Epithelial cell of esophagus (primary cell): ENCODE data around the gene CFAP20.
"Not testable (repeated sequence)": the region's sequence is repeated elsewhere in the genome, so short reads cannot be mapped to it uniquely, and the experiment has no call there.

Source experiments
- DNase-seq: peaks from one replicate; pipeline ENCODE4 v3.0.0; 2010; ENCODE audit warnings: low read depth
- H3K4me3 ChIP-seq: 2 replicates; pipeline ENCODE4 v1.5.1; 2011; ENCODE audit warnings: mild to moderate bottlenecking, low read length, control low read depth
- TF ChIP-seq, protein P1 (sequence below): IDR thresholded peaks from 2 replicates; pipeline ENCODE4 v1.5.1; 2011; ENCODE audit warnings: low read depth, mild to moderate bottlenecking, low read length, control low read depth, inconsistent platforms; ENCODE audit not compliant: insufficient read depth; ENCODE audit errors: missing control alignments

The CFAP20 gene

DNA sequence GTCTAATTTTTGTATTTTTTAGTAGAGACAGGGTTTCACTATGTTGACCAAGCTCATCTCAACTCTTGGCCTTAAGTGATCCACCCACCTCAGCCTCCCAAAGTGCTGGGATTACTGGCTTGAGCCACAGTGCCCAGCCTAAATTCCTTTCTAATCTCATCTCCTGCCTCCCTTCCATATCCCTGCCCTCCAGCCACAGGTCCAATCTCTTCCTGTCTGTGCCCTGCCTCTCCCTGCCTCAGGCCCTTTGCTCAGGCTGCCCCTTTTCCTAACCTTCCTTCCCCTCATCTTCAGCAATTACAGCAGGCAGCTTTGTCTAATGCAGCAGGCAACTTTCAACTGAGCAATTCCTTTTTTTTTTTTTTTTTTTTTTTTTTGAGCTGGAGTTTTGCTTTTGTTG lies 46.8 kb downstream of the CFAP20 start:
- H3K4me3 ChIP-seq = no peak overlapping the region
- TF ChIP-seq, protein P1, sequence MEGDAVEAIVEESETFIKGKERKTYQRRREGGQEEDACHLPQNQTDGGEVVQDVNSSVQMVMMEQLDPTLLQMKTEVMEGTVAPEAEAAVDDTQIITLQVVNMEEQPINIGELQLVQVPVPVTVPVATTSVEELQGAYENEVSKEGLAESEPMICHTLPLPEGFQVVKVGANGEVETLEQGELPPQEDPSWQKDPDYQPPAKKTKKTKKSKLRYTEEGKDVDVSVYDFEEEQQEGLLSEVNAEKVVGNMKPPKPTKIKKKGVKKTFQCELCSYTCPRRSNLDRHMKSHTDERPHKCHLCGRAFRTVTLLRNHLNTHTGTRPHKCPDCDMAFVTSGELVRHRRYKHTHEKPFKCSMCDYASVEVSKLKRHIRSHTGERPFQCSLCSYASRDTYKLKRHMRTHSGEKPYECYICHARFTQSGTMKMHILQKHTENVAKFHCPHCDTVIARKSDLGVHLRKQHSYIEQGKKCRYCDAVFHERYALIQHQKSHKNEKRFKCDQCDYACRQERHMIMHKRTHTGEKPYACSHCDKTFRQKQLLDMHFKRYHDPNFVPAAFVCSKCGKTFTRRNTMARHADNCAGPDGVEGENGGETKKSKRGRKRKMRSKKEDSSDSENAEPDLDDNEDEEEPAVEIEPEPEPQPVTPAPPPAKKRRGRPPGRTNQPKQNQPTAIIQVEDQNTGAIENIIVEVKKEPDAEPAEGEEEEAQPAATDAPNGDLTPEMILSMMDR = no peak
- no peak for DNase-seq

DNA sequence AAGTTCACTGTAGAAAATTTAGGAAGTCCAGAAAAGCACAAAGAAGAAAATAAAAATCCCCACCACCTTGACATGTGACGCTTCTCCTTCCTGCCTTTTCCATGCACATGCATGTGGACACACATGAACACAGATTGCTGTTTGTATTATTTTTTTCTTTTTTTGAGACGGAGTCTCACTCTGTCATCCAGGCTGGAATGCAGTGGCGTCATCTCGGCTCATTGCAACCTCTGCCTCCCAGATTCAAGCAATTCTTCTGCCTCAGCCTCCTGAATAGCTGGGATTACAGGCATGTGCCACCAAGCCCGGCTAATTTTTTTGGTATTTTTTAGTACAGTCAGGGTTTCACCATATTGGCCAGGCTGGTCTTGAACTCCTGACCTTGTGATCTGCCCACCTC lies 48.5 kb downstream of the CFAP20 start:
- DNase-seq, H3K4me3 ChIP-seq: not testable (repeated sequence)

DNA sequence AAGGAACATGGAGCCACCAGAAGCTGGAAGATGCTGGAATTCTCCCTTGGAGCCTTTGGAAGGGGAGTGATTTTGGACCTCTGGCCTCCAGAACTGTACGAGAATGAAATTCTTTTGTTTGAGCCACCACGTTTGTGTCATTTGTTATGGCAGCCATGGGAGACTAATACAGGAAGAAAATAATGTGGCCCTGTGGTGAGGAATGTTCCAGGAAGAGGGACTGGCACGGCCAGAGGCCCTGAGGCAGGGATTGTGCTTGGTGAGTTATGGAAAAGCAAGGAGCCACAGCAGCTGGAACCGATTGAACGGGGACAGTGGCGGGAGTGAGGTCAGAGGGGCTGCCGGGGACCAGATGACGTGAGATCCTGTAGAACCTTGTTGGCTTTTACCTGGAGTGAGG lies 51.4 kb downstream of the CFAP20 start:
- no peak for DNase-seq
- TF ChIP-seq, protein P1 = no peak
- H3K4me3 ChIP-seq = no peak overlapping the region

DNA sequence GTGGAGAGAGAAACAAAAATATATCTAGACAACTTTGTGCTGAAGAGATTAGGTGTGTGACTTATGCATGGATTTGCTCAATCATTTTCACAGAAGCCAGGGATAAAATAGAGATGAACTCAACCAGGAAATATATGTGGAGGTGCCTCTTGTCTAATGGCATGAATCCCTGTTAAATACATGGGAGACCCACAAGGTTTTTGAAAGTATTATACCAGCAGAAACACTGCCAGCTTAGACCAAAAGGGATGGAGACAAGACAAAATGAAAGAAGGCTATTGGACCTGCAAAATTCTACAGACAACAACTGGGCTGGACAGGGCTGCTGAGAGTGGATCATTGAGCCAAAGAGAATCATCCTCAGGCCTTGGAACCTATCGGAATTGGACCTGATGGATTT lies 52.7 kb downstream of the CFAP20 start:
- TF ChIP-seq, protein P1 = no peak
- H3K4me3 ChIP-seq = no peak overlapping the region
- DNase-seq = no peak

DNA sequence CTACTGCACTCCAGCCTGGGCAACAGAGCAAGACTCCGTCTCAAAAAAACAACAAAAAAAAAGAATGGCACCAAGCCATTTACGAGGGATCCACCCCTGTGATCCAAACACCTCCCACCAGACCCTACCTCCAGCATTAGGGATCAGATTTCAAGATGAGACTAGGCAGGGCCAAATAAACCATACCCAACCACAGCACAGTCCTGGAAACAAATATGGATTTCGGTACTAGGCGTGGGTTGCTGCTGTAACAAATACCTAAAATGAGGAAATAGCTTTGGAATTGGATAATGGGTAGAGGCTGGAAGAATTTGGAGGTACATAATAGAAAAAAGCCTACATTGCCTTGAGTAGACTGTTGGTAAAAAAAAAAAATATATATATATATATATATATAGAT lies 54.5 kb downstream of the CFAP20 start:
- TF ChIP-seq, protein P1 = no peak
- H3K4me3 ChIP-seq = no peak overlapping the region
- no peak for DNase-seq

DNA sequence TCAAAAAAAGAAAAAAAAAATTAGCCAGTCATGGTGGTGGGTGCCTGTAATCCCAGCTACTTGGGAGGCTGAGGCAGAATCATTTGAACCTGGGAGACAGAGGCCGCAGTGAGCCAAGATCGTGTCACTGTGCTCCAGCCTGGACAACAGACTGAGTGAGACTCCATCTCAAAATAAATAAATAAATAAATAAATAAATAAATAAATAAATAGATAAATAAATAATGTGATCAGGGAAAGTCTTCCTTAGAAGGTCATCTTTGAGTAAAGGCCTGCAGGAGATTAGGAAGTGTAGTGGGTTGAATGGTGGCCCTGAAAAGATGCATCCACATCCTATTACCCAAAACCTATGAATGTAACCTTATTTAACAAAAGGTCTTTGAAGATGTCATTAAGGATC lies 56.1 kb downstream of the CFAP20 start:
- DNase-seq, H3K4me3 ChIP-seq: not testable (repeated sequence)

DNA sequence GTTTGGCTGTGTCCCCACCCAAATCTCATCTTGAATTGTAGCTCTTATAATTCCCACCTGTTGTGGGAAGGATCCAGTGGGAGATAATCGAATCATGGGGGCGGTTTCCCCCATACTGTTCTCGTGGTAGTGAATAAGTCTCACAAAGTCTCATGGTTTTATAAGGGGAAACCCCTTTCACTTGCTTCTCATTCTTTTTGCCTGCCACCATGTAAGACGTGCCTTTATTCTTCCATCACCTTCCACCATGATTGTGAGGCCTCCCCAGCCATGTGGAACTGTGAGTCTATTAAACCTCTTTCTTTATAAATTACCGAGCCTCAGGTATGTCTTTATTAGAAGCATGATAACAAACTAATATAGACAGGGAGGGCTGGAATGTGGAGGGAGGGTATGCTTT lies 57.0 kb downstream of the CFAP20 start:
- H3K4me3 ChIP-seq, DNase-seq: not testable (repeated sequence)

DNA sequence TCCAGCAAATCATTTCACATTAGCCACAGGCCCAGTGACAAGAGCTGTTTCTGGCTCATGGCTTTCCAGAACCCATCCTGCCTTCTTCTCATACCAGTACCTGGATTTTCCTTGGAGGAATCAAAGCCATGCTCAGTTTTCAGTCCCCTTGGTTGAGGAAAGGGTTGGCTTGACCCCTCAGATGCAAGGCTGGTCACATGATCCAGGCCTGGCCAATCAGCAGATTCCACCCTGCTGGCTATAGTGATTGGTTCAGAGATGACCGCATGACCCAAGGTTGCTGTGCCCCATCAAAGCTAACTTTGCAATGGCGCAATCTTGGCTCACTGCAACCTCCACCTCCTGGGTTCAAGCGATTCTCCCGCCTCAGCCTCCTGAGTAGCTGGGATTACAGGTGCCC lies 58.6 kb downstream of the CFAP20 start:
- H3K4me3 ChIP-seq = no peak overlapping the region
- TF ChIP-seq, protein P1 = no peak
- DNase-seq = no peak
